Inflammatory macrophage treated with lipopolysaccharide for 1 hour (primary cell): Measurements from ENCODE around the gene SLC35A1.

Experiments
- DNase-seq, 2 donors: peaks; one replicate each; pipeline ENCODE4 v3.0.0-alpha.2; 2020 to 2022

SLC35A1 gene

GRCh38 chr6:87534377-87535047, 61.7 kb downstream of the SLC35A1 start:
- DNase-seq = no peak

- DNase-seq = no peak
These were observed 65.9 kb downstream of the SLC35A1 start for GRCh38 chr6:87538510-87539260.

GRCh38 chr6:87539554-87539953, 66.8 kb downstream of the SLC35A1 start:
- DNase-seq = no peak

GRCh38 chr6:87540539-87540938, 67.8 kb downstream of the SLC35A1 start:
- DNase-seq = no peak

GRCh38 chr6:87541041-87541440, 68.3 kb downstream of the SLC35A1 start:
- no peak for DNase-seq

- DNase-seq = no peak
These were observed 69.0 kb downstream of the SLC35A1 start for GRCh38 chr6:87541744-87542143.

GRCh38 chr6:87543696-87544473, 71.1 kb downstream of the SLC35A1 start:
- no peak for DNase-seq

- no peak for DNase-seq
These were observed 71.6 kb downstream of the SLC35A1 start for GRCh38 chr6:87544474-87544735.

GRCh38 chr6:87551799-87552198, 79.0 kb downstream of the SLC35A1 start:
- DNase-seq = no peak

GRCh38 chr6:87553159-87553765, 80.5 kb downstream of the SLC35A1 start:
- no peak for DNase-seq

- DNase-seq = no peak
These were observed 82.7 kb downstream of the SLC35A1 start for GRCh38 chr6:87555506-87555905.

- no peak for DNase-seq
These were observed 85.7 kb downstream of the SLC35A1 start for GRCh38 chr6:87558446-87558845.

GRCh38 chr6:87561017-87561416, 88.2 kb downstream of the SLC35A1 start:
- DNase-seq = no peak
